GM19240 (cell line): ENCODE measurements around the gene FLAD1.
A peak's percentile ranks its signal among the peaks of the same experiment; 100 is the strongest.
"Not testable (repeated sequence)": the region's sequence is repeated elsewhere in the genome, so short reads cannot be mapped to it uniquely, and the experiment has no call there.

Experiments used
- DNase-seq: peaks from one replicate; pipeline ENCODE4 v3.0.0; 2011; ENCODE audit warnings: low spot score; ENCODE audit not compliant: insufficient read length

The FLAD1 gene

DNA sequence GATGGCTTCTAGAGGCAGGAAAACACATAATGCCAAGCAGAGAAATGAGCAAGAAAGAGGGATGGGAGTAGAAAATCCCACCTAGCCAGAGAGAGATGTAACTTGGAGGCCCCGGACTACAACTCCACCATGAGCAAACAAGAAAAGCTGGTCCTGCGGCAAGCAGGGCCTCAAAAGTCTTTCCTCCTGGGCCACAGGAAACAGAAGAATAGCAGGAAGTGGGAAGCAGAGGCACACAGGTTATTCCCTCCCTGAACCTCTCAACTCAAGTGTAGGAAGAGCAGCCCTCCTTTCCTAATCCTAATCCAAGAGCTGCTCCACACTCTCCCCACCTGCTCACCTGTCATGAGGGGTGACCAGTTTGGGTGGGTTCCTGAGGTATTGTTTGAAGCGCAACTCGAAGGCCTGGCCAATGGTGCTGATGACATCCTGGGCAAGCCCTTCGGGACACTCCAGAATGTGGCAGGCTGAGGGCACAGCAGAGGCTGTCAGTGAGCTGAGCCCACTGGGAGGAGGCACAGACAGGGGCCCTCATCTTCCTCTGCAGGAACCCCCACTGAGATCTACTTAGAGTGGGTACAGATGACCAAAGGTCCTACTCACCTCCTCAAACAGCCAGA lies 15.7 kb upstream of the FLAD1 start:
- no peak for DNase-seq

DNA sequence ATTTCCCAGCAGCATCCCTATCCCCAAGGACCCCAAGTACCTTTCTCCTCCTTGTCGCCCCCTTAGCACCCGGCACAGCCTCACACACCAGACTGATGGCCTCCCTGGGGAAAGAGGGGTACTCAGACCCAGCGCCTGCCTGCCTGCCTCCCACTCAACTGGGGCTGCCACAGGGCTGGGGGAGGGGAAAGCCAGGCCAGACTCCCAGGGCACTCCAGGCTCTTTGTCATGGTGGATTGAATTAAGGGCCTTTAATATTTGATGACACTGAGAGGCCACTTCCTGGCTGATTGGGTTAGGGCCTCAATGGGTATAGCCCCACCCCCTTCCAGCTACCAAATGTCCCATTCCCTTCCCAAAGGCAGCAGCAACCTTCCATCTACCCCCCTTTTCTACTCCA lies 14.4 kb upstream of the FLAD1 start:
- no peak for DNase-seq

DNA sequence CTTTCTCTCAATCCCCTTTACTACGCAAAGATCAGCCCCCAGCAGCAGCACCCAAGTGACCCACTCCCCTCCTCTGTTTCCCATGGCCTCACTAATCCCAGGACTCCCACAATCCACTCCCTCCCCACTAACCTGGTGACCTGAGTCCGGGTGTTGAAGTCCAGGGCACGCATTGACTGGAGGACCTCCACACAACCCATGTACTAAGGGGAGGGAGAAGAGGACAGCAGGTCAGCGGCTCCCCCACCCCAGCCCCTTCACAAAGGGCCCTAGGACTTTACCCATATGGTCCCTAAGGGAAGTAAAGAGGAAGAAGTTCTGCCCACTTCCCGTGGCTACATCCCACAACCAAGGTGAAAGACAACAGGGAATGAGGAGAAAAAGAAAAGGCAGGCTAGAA lies 13.9 kb upstream of the FLAD1 start:
- no peak for DNase-seq

DNA sequence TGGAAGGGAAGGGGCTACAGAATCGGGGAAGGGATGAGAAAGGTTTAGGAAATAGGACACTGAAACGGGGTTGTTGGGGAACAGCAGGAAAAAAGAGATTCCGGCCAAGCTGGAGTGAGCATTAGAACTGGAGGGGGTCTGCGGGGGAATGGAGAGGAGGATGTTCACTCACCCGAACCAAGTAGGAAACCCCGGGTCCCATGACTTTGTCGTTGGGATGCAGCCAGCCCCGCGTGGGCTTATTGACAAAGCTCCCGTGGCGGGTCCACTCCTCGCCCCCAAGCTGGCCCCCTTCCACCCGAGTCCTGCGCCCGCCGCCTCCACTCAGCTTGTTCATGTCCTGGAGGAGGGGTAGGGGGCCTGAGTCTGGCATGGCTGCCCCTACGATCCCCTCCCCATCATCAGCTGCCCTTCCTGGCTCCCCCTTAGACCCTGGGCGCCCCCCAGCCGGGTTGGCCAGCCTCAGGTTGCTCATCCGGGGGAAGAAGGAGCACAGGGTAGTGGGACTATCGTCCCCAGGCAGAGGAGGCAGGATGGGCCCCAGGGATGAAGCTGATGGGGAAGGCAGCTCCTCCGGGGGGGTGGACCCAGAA lies 13.2 kb upstream of the FLAD1 start:
- DNase-seq: no peak

DNA sequence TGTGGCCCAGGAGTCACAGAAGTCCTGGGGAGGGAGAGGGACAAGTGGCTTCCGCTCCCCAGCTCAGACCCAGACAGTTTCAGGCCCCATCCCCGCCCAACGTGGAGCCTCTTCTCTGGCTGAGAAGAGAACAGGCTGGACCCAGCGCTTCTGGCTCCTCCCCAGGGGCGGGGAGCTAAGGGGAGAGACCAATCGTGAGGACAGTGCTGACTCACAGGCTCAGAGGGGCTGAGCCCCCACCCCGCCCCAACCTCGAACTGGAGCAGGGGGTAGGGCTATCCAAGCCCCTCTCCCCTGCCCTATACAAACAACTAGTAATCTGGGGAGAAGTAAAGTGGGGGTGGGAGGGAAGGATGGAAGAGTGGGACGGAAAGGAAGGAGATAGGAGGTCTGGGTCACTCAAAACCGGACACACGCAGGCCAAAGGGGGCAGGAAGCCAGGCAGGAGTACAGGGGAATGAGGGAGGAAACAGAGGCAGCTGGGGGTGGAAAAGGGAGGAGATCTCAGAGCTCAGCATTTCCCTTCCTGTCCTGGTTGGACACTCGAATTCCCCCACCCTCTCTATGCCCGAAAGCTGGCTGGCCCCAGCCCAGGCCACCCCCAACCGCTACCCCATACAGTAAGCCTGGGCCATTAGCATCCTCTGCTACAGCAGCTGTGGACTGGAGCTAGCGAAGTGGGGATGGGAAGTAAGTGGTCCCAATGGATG lies 12.4 kb upstream of the FLAD1 start, which contains the start of gene SHC1:
TSS of gene SHC1 (minus strand) at position 117 of the 710 bp plus-strand sequence. CDS start 221 bp downstream, outside the sequence.
- peak; percentile 37 for DNase-seq

DNA sequence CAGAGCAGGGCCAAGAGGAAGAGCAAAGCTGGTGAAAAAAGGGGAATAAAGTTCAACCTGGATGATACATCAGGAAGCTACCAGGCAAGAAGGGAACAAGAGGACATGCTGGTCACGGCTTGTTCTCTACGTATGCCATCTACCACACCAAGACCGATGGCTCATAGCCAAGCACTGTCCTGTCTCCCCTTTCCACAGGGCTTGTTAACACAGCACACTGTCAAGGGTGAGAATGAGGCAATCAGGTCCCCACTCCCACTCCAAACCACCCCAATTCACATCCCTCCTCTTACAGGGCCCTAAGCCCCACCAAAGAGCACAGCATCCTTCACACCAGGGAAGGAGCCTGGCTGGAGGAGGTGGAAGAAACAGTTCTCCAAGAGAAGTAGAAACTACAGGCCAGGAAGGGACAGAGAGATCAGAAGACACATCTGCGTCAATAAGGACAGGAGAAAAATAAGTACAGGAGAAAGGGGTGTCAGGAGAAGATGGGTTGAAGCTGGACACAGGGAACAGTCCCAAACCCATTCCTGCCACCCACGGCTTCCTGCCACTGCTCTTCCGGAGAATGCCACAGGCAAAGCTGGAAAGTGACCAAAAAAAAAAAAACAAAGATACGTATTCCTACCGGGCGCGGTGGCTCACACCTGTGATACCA lies 11.7 kb upstream of the FLAD1 start:
- DNase-seq: no peak

DNA sequence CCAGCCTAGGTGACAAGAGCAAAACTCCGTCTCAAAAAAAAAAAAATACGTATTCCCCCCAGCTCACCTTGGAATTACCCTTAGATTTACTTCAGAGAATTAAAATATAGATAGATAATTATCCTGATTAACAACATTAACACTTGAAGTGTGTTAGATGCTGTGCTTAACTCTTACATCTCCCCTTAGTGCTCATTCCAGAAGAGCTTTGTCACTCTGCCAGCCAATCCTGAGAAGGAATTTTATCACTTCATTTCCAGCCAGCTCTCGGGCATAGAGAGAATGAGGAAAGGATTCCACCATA lies 11.0 kb upstream of the FLAD1 start:
- DNase-seq: no peak

DNA sequence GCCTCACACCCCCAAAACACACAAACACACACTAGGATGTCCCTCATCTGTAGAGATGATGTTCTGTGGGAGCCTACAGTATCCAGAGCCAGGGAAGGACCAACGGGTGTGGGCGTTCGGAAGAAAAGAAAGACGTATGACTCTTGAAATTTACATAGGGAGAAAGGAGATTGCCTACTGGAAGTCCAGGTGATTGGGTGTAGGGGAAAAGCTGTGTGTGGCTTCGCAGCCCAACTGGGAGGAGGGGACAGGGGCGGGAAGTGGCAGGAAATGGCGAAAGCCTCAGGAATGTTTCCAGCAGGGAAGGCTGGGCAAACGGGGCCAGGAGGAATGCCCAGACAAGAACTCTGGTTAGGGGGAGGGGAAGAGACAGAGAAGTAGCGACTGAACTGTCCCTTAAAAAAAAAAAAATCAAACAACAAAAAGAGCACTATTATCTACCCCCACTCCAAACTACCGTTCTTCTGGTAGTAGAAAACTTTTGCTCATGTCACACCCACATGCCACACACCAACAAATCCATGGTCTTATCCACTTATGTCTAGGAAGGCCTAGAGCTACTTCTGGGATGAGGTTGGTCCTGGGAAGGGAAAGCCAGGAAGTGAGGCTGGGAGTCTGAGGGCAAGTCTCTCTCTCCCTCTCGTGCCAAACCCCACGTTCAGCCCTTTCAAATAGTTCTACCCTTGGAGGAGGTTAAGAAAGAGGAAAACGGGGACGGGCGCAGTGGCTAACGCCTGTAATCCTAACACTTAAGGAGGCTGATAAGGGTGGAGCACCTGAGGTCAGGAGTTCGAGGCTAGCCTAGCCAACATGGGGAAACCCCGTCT lies 10.4 kb upstream of the FLAD1 start:
- no peak for DNase-seq

DNA sequence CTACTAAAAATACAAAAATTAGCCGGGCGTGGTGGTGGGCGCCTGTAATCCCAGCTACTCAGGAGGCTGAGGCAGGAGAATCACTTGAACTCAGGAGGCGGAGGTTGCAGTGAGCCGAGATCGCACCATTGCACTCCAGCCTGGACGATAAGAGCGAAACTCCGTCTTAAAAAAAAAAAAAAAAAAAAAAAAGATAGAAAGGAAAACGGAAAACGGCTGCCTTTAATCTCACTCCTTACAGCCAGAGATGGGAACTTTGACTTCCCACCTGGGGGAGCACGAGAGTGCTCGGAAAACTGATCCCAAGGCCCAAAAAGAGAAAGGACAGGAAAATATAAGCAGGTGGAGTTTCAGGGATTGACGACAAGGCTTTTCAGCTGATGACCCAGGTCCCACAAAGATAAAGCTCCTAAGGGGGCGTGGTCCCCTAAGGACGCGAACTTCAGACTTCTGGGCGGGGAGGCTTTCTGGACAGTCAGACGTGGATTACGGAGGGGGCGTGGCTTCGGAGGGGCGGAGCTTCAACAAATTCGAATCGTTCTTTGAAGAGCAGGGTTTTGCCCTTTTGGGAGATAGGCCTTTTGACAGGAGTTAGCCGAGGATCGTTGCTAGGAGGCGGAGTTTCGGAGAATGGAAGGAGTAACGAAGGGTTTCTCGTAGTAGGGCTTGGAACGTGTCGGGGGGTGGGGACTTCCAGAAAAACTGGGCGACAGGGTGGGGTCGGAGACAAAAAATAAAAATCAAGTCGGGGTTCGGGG lies 9.6 kb upstream of the FLAD1 start:
- peak; percentile 91 for DNase-seq

DNA sequence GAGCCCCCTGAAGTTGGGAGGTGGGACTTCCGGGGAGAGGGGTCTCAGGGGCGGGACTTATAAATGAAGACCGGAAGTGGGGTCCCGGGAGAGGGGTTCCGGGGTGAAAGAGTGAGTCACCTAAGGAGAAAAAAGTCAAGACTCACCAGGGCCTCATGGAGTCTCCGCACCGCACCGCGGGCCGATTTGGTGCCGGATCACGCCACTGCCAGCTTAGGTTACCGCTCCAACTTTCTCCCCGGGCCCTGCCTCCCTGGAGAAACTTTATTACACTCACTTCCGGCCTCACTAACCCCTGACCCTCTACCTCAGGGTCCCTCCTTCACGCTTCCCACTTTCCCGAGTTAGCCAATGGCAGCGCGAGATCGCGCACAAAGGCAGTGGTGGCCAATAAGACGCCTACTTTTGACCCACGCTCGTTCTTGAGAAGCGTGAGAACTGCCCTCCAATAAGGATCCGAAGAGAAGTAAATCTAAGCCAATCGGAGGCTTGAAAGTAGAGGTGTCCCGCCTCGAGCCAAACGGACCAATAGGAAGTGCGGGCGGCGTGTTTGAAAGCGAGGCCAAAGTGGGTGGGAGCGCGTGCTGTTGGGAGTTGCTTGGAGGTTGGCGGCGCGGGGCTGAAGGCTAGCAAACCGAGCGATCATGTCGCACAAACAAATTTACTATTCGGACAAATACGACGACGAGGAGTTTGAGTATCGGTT lies 8.9 kb upstream of the FLAD1 start, which contains the start of gene CKS1B:
TSS of gene CKS1B (plus strand) at position 580 of the 706 bp plus-strand sequence. CDS start at position 645, 65 bp downstream.
- DNase-seq: peak; percentile 96

DNA sequence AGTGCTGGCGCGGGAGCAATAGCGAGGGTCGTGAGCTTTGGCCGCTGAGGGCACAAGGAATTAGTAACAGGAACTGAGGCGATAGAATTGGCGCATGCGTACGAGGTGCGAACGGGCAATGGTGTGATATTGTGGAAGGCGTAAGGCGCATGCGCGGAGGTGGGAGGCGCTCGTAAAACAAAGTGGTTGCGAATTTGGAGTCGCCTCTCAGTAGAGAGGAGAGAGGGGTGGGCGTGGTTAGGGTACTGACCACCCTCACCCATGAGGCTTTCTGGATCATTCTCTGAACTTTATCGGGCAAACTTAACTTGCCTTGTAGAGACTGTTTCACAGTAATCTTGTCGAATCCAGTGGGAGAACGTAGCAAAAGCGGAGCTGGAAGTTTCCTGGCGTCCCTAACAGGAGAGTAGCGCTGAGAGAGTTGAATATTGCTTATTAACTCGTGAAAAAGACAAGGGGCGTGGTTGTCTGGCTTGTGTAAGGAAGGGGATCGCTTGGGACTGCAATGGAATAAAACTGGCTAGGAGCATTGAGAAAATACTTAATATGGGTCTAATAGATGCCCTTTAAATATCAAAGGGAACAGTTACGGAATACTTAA lies 8.2 kb upstream of the FLAD1 start:
- DNase-seq: peak; percentile 69

DNA sequence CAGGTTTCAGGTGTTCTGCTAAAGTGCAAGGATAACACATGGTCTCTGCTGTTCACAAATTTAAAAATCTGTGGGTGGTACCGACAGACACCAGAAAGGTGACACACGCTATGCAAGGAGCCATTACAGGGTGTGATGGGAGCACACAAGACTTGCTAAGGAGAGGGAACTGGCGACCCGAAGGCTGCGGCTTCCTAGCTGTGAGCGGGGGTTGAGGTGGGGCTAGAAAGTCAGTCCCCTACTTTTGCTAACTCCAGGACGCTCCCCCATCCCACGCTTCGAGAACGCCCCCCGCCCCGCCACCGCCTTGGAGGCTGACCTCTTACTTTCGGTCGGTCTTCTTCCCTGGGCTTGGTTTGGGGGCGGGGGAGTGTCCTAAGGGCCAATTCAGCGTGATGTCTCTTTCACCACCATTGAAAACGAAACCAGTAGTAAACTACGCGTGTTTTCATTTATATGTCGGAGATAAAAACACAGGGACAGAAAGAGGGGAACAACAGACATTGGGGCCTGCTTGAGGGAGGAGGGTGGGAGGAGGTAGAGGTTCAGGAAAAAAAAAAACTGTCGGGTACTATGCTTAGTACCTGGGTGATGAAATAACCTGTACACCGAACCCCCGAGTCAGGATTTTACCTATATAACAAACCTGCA lies 7.6 kb upstream of the FLAD1 start:
- no peak for DNase-seq

DNA sequence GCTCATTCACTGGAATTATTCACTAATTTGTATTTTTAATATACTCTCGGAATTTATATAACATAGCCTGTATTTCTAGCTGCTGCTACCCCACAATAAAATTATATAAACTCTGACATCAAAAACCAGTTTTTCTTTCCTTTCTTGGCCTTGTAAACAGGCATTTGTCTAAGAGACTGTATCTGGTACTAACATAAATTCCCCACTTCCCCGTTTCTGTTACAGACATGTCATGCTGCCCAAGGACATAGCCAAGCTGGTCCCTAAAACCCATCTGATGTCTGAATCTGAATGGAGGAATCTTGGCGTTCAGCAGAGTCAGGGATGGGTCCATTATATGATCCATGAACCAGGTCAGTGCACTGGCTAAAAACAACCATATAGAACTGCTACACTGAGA lies 5.4 kb upstream of the FLAD1 start:
- not testable (repeated sequence) for DNase-seq

DNA sequence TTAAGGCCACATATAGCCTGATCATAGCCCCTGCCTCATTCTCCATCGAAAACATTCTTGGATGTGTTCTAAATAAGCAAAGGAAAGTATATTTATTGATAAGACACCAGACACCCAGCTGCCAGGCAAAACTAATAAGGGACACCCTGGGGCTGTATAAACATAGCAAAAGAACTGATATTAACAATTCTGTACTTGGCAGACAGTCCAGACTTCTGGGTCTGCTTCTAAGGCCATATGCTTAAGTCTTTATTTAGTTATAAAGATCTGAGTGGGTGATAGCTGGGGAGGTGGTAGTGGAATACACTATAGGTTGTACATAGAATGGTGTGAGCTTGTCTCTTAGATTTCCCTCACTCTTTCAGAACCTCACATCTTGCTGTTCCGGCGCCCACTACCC lies 4.8 kb upstream of the FLAD1 start:
- no peak for DNase-seq

DNA sequence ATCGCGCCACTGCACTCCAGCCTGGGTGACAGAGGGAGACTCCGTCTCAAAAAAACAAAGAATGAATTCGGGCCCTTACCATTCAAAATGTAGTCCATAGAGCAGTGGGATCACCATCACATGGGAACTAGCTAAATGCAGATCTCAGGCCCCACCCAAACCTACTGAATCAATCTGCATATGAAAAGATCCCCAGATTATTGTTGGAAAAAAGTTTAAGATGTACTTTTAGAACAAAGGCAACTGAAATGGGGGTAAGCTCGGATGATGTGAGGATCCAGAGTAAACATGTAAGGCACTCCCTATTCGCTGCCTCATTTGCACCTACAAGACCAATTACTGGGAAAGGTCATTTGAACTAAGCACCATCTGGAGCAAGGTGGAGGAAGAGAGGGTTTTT lies 803 bp upstream of the FLAD1 start:
- no peak for DNase-seq

DNA sequence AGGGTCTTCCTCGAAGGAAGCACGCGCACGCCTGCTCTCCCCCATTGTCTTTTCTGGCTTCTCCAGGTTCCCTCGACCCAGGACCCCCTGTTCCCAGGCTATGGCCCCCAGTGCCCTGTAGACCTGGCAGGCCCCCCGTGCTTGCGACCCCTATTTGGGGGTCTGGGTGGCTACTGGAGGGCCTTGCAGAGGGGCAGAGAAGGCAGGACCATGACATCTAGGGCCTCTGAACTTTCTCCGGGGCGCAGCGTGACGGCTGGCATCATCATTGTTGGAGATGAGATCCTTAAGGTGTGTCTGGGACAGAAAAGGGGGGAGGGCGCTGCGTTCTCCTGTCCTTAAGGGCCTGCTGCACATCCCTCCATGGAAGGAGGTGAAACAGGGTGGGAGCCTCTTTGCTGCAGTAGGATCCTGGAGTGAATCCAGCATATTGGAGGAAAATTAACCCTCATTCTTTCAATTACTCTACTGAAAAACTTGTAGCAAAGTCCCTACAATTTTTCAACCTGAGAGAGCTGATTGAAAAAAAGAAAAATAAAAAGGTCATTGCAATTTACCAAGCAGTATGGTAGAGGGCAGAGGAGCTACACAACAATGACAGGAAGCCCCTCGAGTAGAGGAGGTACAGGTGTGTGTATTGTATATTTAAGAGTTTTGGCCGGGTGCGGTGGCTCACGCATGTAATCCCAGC lies 777 bp downstream of the FLAD1 start:
- no peak for DNase-seq

DNA sequence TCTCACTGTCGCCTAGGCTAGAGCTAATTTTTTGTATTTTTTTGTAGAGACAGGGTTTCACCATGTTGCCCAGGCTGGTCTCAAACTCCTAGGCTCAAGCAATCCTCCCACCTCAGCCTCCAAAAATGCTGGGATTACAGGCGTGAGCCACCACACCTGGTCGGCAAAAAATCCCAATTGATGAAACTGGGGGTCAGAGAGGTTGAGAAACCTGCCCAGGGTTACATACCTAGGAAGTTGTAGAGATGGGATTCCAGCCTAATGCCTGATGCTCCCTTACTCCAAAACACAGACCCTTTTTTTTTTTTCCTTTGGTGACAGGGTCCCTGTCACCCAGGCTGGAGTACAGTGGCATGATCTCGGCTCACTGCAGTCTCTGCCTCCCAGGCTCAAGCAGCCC lies 3.6 kb downstream of the FLAD1 start:
- DNase-seq: not testable (repeated sequence)

DNA sequence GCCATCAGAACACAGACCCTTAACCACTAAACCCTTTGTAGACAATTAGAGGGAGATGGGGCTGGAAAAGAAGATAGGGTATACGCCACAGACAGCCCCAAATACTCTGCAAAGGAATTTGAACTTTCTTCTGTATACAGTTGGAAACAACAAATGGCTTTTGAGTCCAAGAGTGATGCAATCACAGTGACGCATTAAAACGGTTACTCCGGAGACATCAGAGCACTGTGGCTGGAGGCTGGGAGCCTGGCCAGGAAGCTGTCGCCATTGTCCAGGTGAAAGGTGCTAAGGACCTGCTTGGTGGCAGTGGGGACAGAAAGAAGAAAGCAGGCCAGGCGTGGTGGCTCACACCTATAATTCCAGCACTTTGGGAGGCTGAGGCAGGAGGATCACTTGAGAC lies 4.2 kb downstream of the FLAD1 start:
- DNase-seq: no peak
